Limb (tissue), 2 donors: ENCODE results near the gene KISS1.

Source experiments
- DNase-seq, 2 donors: peaks; one replicate each; pipeline ENCODE4 v3.0.0-alpha.2; 2016; ENCODE audit errors: extremely low spot score in 2 of 2

KISS1 gene

GRCh38 chr1:204141131-204141530, 55.2 kb downstream of the KISS1 start:
- DNase-seq: no peak
